GM19452 (cell line): Measurements from ENCODE around the gene GPC6.

ENCODE experiments used
- ATAC-seq: cut with Tn5 transposase; IDR thresholded peaks from one replicate; pipeline ENCODE4 v1.9.1; 2021; ENCODE audit not compliant: unreplicated experiment

GPC6 gene

GRCh38 chr13:93496985-93497673 lies 270.5 kb downstream of the GPC6 start:
- ATAC-seq, result no peak

- no peak for ATAC-seq
Measured at GRCh38 chr13:93499991-93500390, 273.4 kb downstream of the GPC6 start.

DNA sequence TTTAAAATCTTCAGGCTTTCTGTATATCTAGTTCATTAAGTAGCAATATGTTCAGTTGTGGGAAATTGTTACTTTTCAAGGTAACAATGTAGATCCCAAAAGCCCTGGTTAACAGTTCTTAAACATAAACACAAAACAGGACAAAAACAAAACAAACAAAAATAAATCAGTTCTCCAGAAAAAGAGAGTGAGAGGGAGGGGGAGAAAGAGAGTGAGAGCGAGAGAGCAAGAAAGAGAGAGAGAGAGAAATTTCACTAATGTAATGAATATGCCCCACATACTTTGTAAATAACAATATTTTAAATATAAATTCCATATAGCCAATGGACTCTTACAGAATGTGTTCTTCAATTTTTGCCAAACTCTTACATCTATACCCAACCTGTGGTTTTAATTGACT lies 275.5 kb downstream of the GPC6 start:
- no peak for ATAC-seq

- no peak for ATAC-seq
Measured at GRCh38 chr13:93502987-93503615, 276.5 kb downstream of the GPC6 start.

- ATAC-seq, result no peak
Measured at GRCh38 chr13:93505104-93505952, 278.7 kb downstream of the GPC6 start.

- no peak for ATAC-seq
Measured at GRCh38 chr13:93511011-93511410, 284.4 kb downstream of the GPC6 start.

DNA sequence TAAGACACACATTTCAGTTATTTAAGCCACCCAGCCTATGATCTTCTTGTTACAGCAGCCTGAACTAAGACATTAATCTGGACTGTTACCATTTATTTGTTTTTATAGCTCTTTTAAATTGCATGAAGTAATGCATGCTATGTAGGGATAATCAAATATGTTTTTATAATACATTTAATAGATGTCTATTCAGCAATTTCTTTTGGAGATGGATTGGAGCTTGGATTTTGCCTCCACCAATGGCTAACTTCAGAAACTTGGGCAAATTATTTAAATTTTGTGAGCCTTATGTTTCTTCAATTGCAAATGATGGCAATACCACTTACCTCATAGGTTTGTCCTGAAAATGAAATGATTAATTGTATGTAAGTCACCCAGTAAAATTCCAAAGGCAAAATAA lies 288.7 kb downstream of the GPC6 start:
- ATAC-seq, result no peak

- no peak for ATAC-seq
Measured at GRCh38 chr13:93517658-93518057, 291.1 kb downstream of the GPC6 start.

DNA sequence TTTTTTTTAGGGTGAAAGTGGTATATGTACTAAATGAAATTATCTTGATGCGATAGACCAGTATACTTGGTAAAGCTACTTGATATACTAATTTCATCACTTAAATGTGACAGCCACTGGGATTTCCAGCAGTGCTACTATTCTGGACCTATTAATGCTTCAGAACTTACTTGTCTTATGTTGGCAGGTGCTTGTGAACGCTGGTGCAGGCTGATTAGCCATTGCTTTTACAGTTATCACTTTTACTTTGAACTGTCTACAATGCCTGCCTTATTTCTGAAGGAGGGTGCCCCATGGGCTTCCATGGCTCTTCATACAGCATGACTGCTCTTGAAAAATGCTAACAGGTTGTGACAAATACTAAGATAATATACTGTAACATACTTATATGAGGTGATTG lies 294.7 kb downstream of the GPC6 start:
- ATAC-seq, result no peak

GRCh38 chr13:93522501-93522900 lies 295.9 kb downstream of the GPC6 start:
- no peak for ATAC-seq

DNA sequence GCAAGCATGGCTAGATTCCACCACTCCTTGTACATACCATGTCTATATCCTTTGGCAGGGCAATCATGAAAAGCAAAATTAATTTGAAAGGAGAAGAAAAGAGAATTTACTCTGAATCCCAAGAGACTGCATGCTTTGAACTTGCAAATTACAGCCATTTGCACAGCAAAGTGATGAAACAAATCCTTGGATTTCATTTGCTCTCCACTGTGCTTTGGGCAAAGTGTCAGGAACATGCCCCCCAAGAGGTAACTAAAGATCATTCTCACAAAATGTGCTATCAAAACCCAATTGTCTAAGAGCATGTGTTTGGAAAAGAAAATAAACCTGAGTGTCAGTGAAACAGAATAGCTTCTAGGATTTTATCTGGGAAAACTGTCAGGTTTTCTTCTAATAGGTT lies 298.5 kb downstream of the GPC6 start:
- no peak for ATAC-seq

- no peak for ATAC-seq
Measured at GRCh38 chr13:93527748-93528297, 301.2 kb downstream of the GPC6 start.

DNA sequence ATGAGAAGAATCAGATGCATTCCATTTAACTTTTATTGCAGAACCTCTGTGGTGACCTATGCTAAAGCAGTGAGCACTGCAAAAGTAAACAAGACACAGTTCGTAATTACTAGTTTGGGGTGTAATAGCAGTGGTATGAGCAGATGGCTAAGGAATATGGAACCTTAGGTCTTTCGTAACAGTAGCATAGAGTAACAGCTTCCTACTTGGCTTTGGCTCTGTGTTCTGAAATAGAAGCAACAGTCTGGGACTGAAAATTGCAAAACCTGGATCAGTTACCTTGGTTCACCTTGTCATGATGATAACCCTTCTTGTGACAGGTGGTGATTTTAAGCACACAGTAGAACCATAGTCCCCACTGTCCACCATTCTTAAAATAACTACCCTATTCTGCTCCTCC lies 303.4 kb downstream of the GPC6 start:
- ATAC-seq, result no peak

DNA sequence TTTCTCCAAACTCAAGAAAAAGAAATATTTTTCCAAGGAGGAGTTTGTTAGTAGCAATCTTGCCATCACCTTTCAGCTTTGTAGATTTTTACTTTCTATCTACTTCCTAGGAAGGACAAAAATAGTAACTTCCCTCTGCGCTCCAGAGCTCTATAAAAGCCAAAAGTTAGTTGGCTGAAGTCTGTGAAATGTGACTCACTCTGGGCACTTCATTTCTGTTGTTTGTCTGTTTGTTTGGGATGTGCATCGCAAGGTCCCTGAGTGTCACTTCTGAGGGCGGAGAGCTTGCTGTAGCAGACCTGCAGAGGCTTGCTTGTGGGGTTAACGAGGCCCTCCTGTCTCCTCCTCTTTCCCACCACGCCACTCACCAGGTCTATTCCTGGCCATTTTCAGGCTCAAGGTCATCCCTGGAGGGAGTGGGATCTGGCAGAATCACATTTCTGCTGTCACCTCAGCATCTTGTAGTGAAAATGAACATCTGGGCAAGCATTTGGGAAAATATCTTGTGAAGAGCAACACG lies 307.6 kb downstream of the GPC6 start:
- ATAC-seq, result no peak

DNA sequence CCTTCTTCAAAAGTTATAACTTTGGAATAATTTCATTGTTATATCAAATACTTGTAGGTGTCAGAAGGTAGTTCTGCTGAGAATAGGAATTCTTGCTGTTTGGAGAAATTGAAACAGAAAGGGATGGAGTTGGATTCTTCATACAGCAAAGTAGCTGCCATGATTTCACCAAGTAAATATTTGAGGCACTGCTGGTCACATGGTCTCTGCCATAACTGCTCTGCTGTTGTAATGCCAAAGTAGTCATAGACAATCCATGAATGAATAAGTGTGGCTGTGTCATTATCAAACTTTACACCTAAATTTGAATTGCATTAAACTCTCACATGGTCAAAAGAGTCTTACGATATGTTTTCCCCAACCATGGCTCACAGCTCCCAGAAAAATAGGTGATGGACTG lies 308.6 kb downstream of the GPC6 start:
- no peak for ATAC-seq

DNA sequence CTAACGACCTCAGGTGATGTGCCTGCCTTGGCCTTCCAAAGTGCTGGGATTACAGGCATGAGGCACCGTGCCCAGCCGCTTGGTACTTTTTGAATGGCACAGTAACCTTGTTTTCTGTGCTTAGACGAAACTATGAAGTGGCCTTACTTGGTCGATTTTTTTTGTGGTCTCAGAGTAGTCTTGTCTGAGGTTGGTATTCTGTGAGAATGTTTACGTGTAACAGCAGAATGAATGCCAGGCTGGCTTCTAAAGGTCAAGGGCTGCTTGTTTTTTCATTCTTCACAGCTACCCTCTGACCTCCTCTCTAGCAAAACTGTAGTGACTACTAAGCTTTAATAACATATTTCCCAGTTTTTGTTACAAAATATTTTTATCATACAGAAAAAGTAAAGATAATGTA lies 313.3 kb downstream of the GPC6 start:
- ATAC-seq, result no peak

DNA sequence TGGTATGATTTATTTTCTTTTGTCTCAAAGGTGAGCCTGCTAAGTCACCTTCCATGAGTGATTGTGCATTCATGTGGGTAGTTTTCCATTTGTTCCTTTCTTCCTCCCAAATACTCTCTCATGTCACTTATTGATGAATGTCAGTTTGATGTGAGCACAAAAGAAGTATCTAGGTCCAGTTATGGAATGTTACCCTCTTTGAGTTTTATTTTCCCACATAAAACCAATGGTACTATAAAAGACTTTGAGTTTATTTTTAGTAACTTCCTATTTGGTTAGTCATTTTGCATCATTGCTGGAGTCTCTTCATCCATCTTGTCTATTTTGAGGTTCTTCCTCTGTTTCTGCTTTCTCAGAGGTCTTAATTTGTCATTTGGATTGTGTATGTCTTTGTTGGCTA lies 321.3 kb downstream of the GPC6 start:
- no peak for ATAC-seq

DNA sequence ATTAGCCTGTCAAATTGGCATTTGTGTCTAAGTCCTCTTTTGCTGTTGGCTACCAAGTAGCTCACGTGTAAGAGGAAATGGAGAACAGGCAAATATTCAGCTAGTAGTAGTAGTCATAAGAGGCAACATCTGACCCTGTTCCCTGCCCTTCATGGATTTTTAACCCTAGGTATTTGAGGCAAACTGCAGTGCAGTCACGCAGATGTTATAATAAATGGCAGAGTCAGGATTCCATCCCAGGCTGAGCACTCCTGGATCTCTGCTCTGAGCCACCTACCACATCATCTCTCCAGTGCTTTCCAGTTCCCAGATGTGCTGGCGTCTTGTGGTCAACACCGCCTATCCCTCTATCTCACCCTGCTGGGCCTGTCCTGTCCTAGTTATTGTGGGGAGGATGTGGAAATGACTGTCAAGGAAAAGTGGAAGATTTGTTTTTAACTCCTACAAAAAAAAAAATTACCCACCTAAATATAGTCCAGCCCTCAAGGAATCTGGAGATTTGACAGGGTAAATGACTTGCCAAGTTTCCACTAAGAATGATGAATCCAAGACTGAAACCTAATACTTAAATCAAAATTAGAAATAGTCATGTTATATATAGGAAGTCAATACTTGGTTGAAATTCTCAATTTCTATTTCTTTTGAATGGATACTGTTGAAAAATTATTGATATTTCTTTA lies 322.9 kb downstream of the GPC6 start:
- no peak for ATAC-seq

- no peak for ATAC-seq
Measured at GRCh38 chr13:93550236-93550635, 323.6 kb downstream of the GPC6 start.

- no peak for ATAC-seq
Measured at GRCh38 chr13:93552596-93552995, 326.0 kb downstream of the GPC6 start.

DNA sequence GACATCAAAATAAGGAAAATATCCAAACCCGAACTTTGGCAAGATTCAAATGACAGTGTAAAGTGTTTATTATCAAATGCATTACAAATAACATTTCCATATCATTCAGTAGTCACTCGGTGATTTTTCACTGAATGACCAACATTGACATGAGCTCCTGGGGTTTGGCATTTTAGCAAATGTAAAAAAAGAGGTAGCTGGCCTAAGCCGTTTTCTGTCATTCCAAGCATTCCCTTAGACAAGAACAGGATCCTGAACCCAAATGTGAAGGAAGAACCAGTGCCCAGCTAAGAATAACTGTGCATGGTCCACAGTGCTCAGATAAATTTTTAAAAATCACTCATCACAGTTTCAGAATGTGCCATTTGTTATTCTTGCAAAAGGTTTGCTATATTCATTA lies 327.9 kb downstream of the GPC6 start:
- no peak for ATAC-seq
